ENCODE data around the gene PCDH9. TPM values are rescaled to one million over a fixed set of nuclear protein-coding genes. Genes with fewer than 3 reads are reported as not detected.

The PCDH9 gene
- total RNA-seq, 4 donors from 2014 or later = 0.37 to 2.4 (median 1.5) TPM

- H3K36me3 ChIP-seq = no peaks in the 10 kb centered on the region
- DNase-seq = no peak
- in situ Hi-C loops (cut with MboI; ENCODE audit: low pct_ligation_motif_present in 1 of 4, low pct_unique_long_range_greater_than_20kb in 1 of 4, low sequenced_read_pairs in 3 of 4) = no loop called here
- no peak for TF ChIP-seq CTCF (IDR thresholded peaks at IDR 0.05)
- H3K27ac ChIP-seq = no peak overlapping the region
- no peaks in the 10 kb centered on the region for H3K4me1 ChIP-seq
- H3K9me3 ChIP-seq = no peaks in the 10 kb centered on the region
- no peak overlapping the region for H3K4me3 ChIP-seq
- no peaks in the 10 kb centered on the region for H3K27me3 ChIP-seq
- 89% methylated on average over 1 of the region's 2 CpGs; no CpG with 5 or more reads in 1 of the 2 donors for WGBS, 2 donors (ENCODE audit: low coverage in 1 of 2)
- intact Hi-C loops (cut with DNase I; ENCODE audit: low total_unique reads) = no loop called here
Observed at GRCh38 chr13:67107979-67108378, 122.2 kb downstream of the PCDH9 start.

- DNase-seq = no peak
- 78% methylated on average over 6 of the region's 6 CpGs; no CpG with 5 or more reads in 1 of the 2 donors for WGBS, 2 donors (ENCODE audit: low coverage in 1 of 2)
- in situ Hi-C loops (cut with MboI; ENCODE audit: low pct_ligation_motif_present in 1 of 4, low pct_unique_long_range_greater_than_20kb in 1 of 4, low sequenced_read_pairs in 3 of 4) = no loop called here
- H3K27ac ChIP-seq = no peak overlapping the region
- H3K9me3 ChIP-seq = no peaks in the 10 kb centered on the region
- H3K36me3 ChIP-seq = no peaks in the 10 kb centered on the region
- H3K27me3 ChIP-seq = no peaks in the 10 kb centered on the region
- intact Hi-C loops (cut with DNase I; ENCODE audit: low total_unique reads) = no loop called here
- H3K4me1 ChIP-seq = no peaks in the 10 kb centered on the region
- no peak overlapping the region for H3K4me3 ChIP-seq
- TF ChIP-seq POLR2AphosphoS5 (IDR thresholded peaks at IDR 0.05) = no peak
- no peak for TF ChIP-seq POLR2A (IDR thresholded peaks at IDR 0.05)
- no peak for TF ChIP-seq EP300 (IDR thresholded peaks at IDR 0.05; ENCODE audit: low read depth)
- no peak for TF ChIP-seq CTCF (IDR thresholded peaks at IDR 0.05)
Observed at GRCh38 chr13:67106502-67107057, 123.6 kb downstream of the PCDH9 start.

GRCh38 chr13:67101730-67102467, 128.2 kb downstream of the PCDH9 start:
- H3K4me1 ChIP-seq = no peaks in the 10 kb centered on the region
- H3K27ac ChIP-seq = no peak overlapping the region
- no peaks in the 10 kb centered on the region for H3K27me3 ChIP-seq
- WGBS, 2 donors (ENCODE audit: low coverage in 1 of 2) = 48 to 57% methylated on average over 4 of the region's 4 CpGs
- H3K4me3 ChIP-seq = no peak overlapping the region
- intact Hi-C loops (cut with DNase I; ENCODE audit: low total_unique reads) = no loop called here
- in situ Hi-C loops (cut with MboI; ENCODE audit: low pct_ligation_motif_present in 1 of 4, low pct_unique_long_range_greater_than_20kb in 1 of 4, low sequenced_read_pairs in 3 of 4) = no loop called here
- no peak for DNase-seq
- no peaks in the 10 kb centered on the region for H3K9me3 ChIP-seq
- H3K36me3 ChIP-seq = no peaks in the 10 kb centered on the region
- TF ChIP-seq POLR2AphosphoS5 (IDR thresholded peaks at IDR 0.05) = no peak
- no peak for TF ChIP-seq CTCF (IDR thresholded peaks at IDR 0.05)
- TF ChIP-seq EP300 (IDR thresholded peaks at IDR 0.05; ENCODE audit: low read depth) = no peak
- no peak for TF ChIP-seq POLR2A (IDR thresholded peaks at IDR 0.05)

GRCh38 chr13:67100730-67101129, 129.4 kb downstream of the PCDH9 start:
- TF ChIP-seq POLR2AphosphoS5 (IDR thresholded peaks at IDR 0.05) = no peak
- no peak for TF ChIP-seq CTCF (IDR thresholded peaks at IDR 0.05)
- TF ChIP-seq EP300 (IDR thresholded peaks at IDR 0.05; ENCODE audit: low read depth) = no peak
- TF ChIP-seq POLR2A (IDR thresholded peaks at IDR 0.05) = no peak
- DNase-seq = no peak
- Histone ChIP-seq H3K27ac (no peak overlapping the region), H3K36me3 (no peaks in the 10 kb centered on the region), H3K27me3 (no peaks in the 10 kb centered on the region), H3K4me3 (no peak overlapping the region), H3K9me3 (no peaks in the 10 kb centered on the region), H3K4me1 (no peaks in the 10 kb centered on the region)
- 86 to 90% methylated on average over 3 of the region's 3 CpGs for WGBS, 2 donors (ENCODE audit: low coverage in 1 of 2)
- intact Hi-C loops (cut with DNase I; ENCODE audit: low total_unique reads) = no loop called here
- in situ Hi-C loops (cut with MboI; ENCODE audit: low pct_ligation_motif_present in 1 of 4, low pct_unique_long_range_greater_than_20kb in 1 of 4, low sequenced_read_pairs in 3 of 4) = no loop called here
